GM19397 (cell line): ENCODE results near the gene GLIS1.

Experiments used
- ATAC-seq: cut with Tn5 transposase; IDR thresholded peaks from one replicate; pipeline ENCODE4 v1.9.1; 2021; ENCODE audit warnings: mild to moderate bottlenecking, moderate library complexity; ENCODE audit not compliant: unreplicated experiment

GLIS1 gene

GRCh38 chr1:53553734-53554509 lies 185.0 kb downstream of the GLIS1 start:
- ATAC-seq, result no peak

GRCh38 chr1:53552981-53553733 lies 185.8 kb downstream of the GLIS1 start:
- no peak for ATAC-seq

GRCh38 chr1:53552146-53552861 lies 186.7 kb downstream of the GLIS1 start:
- no peak for ATAC-seq

- no peak for ATAC-seq
These were observed 187.5 kb downstream of the GLIS1 start for GRCh38 chr1:53551428-53551995.

GRCh38 chr1:53550201-53550741 lies 188.7 kb downstream of the GLIS1 start:
- ATAC-seq, result no peak

GRCh38 chr1:53549781-53550180 lies 189.2 kb downstream of the GLIS1 start:
- no peak for ATAC-seq

- no peak for ATAC-seq
These were observed 189.7 kb downstream of the GLIS1 start for GRCh38 chr1:53549287-53549686.

- ATAC-seq, result no peak
These were observed 190.9 kb downstream of the GLIS1 start for GRCh38 chr1:53548031-53548491.

GRCh38 chr1:53547231-53547790 lies 191.7 kb downstream of the GLIS1 start:
- ATAC-seq, result no peak

- no peak for ATAC-seq
These were observed 192.4 kb downstream of the GLIS1 start for GRCh38 chr1:53546409-53547155.

GRCh38 chr1:53545663-53546408 lies 193.1 kb downstream of the GLIS1 start:
- no peak for ATAC-seq

- ATAC-seq, result no peak
These were observed 194.0 kb downstream of the GLIS1 start for GRCh38 chr1:53544728-53545515.

GRCh38 chr1:53543778-53544695 lies 194.9 kb downstream of the GLIS1 start:
- ATAC-seq, result no peak

- ATAC-seq, result no peak
These were observed 195.7 kb downstream of the GLIS1 start for GRCh38 chr1:53543130-53543777.

GRCh38 chr1:53542551-53542950 lies 196.4 kb downstream of the GLIS1 start:
- no peak for ATAC-seq

- ATAC-seq, result no peak
These were observed 197.0 kb downstream of the GLIS1 start for GRCh38 chr1:53541761-53542550.
